Stimulated activated memory B cell treated with anti-CD40 and anti-IgM and Interleukin-4, amounts not matched to agents 10 μg/mL and 1 μg/mL and 100 μg/mL, for 72 hours (primary cell): ENCODE data around the gene NFIL3.
A peak's percentile ranks its signal among the peaks of the same experiment; 100 is the strongest.

Experiments
- ATAC-seq: fragments of 150-1000 bp; cut with Tn5 transposase; 2 replicates; pipeline ENCODE4 v1.10.0; 2021
- H3K27ac Mint-ChIP-seq: one replicate; pipeline ENCODE4 v1.8.0; 2022; ENCODE audit warnings: mild to moderate bottlenecking, mixed read lengths
- H3K27me3 Mint-ChIP-seq: one replicate; pipeline ENCODE4 v1.8.0; 2022; ENCODE audit warnings: mixed read lengths
- H3K36me3 Mint-ChIP-seq: one replicate; pipeline ENCODE4 v1.8.0; 2022; ENCODE audit warnings: mixed read lengths
- H3K4me1 Mint-ChIP-seq: one replicate; pipeline ENCODE4 v1.8.0; 2022; ENCODE audit warnings: mixed read lengths
- H3K4me3 Mint-ChIP-seq: one replicate; pipeline ENCODE4 v1.8.0; 2022; ENCODE audit warnings: mild to moderate bottlenecking, moderate library complexity, mixed read lengths
- H3K9me3 Mint-ChIP-seq: one replicate; pipeline ENCODE4 v1.8.0; 2022; ENCODE audit warnings: mixed read lengths

NFIL3 gene

GRCh38 chr9:91415290-91415689, 8.3 kb downstream of the NFIL3 start:
- peak; percentile 99 for ATAC-seq
- Mint-ChIP-seq H3K4me1 (peaks cover 70% of the 10 kb centered on the region), H3K9me3 (no peaks in the 10 kb centered on the region), H3K27me3 (no peaks in the 10 kb centered on the region), H3K4me3 (no peak overlapping the region), H3K36me3 (peaks cover 25% of the 10 kb centered on the region), H3K27ac (peak overlapping the region; percentile 70)

GRCh38 chr9:91412941-91413340, 10.7 kb downstream of the NFIL3 start:
- H3K9me3 Mint-ChIP-seq = no peaks in the 10 kb centered on the region
- no peak overlapping the region for H3K27ac Mint-ChIP-seq
- peaks cover 55% of the 10 kb centered on the region for H3K4me1 Mint-ChIP-seq
- ATAC-seq = no peak
- H3K36me3 Mint-ChIP-seq = peaks cover 38% of the 10 kb centered on the region
- H3K27me3 Mint-ChIP-seq = no peaks in the 10 kb centered on the region
- H3K4me3 Mint-ChIP-seq = no peak overlapping the region

- Mint-ChIP-seq H3K27me3 (no peaks in the 10 kb centered on the region), H3K4me3 (no peak overlapping the region), H3K9me3 (no peaks in the 10 kb centered on the region), H3K36me3 (peaks cover 55% of the 10 kb centered on the region), H3K4me1 (peaks cover 42% of the 10 kb centered on the region), H3K27ac (no peak overlapping the region)
- no peak for ATAC-seq
These were observed 12.4 kb downstream of the NFIL3 start for GRCh38 chr9:91411096-91411771.

- Mint-ChIP-seq H3K4me1 (peaks cover 31% of the 10 kb centered on the region), H3K27ac (no peak overlapping the region), H3K4me3 (no peak overlapping the region), H3K27me3 (no peaks in the 10 kb centered on the region), H3K36me3 (peaks cover 60% of the 10 kb centered on the region), H3K9me3 (no peaks in the 10 kb centered on the region)
- no peak for ATAC-seq
These were observed 13.5 kb downstream of the NFIL3 start for GRCh38 chr9:91410161-91410560.

GRCh38 chr9:91408475-91408874, 15.2 kb downstream of the NFIL3 start:
- no peak overlapping the region for H3K27ac Mint-ChIP-seq
- no peaks in the 10 kb centered on the region for H3K27me3 Mint-ChIP-seq
- peaks cover 25% of the 10 kb centered on the region for H3K4me1 Mint-ChIP-seq
- H3K36me3 Mint-ChIP-seq = peaks cover 60% of the 10 kb centered on the region
- no peak for ATAC-seq
- no peak overlapping the region for H3K4me3 Mint-ChIP-seq
- H3K9me3 Mint-ChIP-seq = no peaks in the 10 kb centered on the region

GRCh38 chr9:91407580-91408318, 15.9 kb downstream of the NFIL3 start:
- H3K36me3 Mint-ChIP-seq = peaks cover 62% of the 10 kb centered on the region
- ATAC-seq = no peak
- H3K27me3 Mint-ChIP-seq = no peaks in the 10 kb centered on the region
- no peak overlapping the region for H3K4me3 Mint-ChIP-seq
- H3K27ac Mint-ChIP-seq = no peak overlapping the region
- no peaks in the 10 kb centered on the region for H3K9me3 Mint-ChIP-seq
- H3K4me1 Mint-ChIP-seq = peaks cover 24% of the 10 kb centered on the region

- no peak overlapping the region for H3K4me3 Mint-ChIP-seq
- peaks cover 22% of the 10 kb centered on the region for H3K4me1 Mint-ChIP-seq
- no peak for ATAC-seq
- peaks cover 63% of the 10 kb centered on the region for H3K36me3 Mint-ChIP-seq
- H3K27me3 Mint-ChIP-seq = peaks cover 8% of the 10 kb centered on the region
- H3K9me3 Mint-ChIP-seq = no peaks in the 10 kb centered on the region
- H3K27ac Mint-ChIP-seq = no peak overlapping the region
These were observed 18.1 kb downstream of the NFIL3 start for GRCh38 chr9:91405343-91406077.

GRCh38 chr9:91403665-91404543, 19.7 kb downstream of the NFIL3 start:
- H3K4me1 Mint-ChIP-seq = peaks cover 21% of the 10 kb centered on the region
- H3K9me3 Mint-ChIP-seq = no peaks in the 10 kb centered on the region
- H3K27ac Mint-ChIP-seq = peak overlapping the region; percentile 14
- peaks cover 47% of the 10 kb centered on the region for H3K36me3 Mint-ChIP-seq
- no peak for ATAC-seq
- H3K4me3 Mint-ChIP-seq = no peak overlapping the region
- H3K27me3 Mint-ChIP-seq = peaks cover 8% of the 10 kb centered on the region

- H3K36me3 Mint-ChIP-seq = peaks cover 13% of the 10 kb centered on the region
- peaks cover 27% of the 10 kb centered on the region for H3K4me1 Mint-ChIP-seq
- no peak overlapping the region for H3K4me3 Mint-ChIP-seq
- H3K9me3 Mint-ChIP-seq = no peaks in the 10 kb centered on the region
- H3K27me3 Mint-ChIP-seq = peaks cover 8% of the 10 kb centered on the region
- ATAC-seq = no peak
- no peak overlapping the region for H3K27ac Mint-ChIP-seq
These were observed 24.7 kb downstream of the NFIL3 start for GRCh38 chr9:91398926-91399325.

- peak overlapping the region; percentile 60 for H3K27ac Mint-ChIP-seq
- peak; percentile 80 for ATAC-seq
- H3K27me3 Mint-ChIP-seq = no peaks in the 10 kb centered on the region
- H3K4me1 Mint-ChIP-seq = peaks cover 12% of the 10 kb centered on the region
- H3K9me3 Mint-ChIP-seq = no peaks in the 10 kb centered on the region
- no peaks in the 10 kb centered on the region for H3K36me3 Mint-ChIP-seq
- peak overlapping the region; percentile 47 for H3K4me3 Mint-ChIP-seq
These were observed 27.8 kb downstream of the NFIL3 start for GRCh38 chr9:91395553-91396471.

- Mint-ChIP-seq H3K27ac (peak overlapping the region; percentile 60), H3K36me3 (no peaks in the 10 kb centered on the region), H3K4me3 (peak overlapping the region; percentile 47), H3K4me1 (peaks cover 12% of the 10 kb centered on the region), H3K27me3 (no peaks in the 10 kb centered on the region), H3K9me3 (no peaks in the 10 kb centered on the region)
- no peak for ATAC-seq
These were observed 28.5 kb downstream of the NFIL3 start for GRCh38 chr9:91395106-91395552.

GRCh38 chr9:91393826-91394225, 29.8 kb downstream of the NFIL3 start:
- H3K27ac Mint-ChIP-seq = no peak overlapping the region
- H3K27me3 Mint-ChIP-seq = no peaks in the 10 kb centered on the region
- H3K4me1 Mint-ChIP-seq = peaks cover 12% of the 10 kb centered on the region
- no peak overlapping the region for H3K4me3 Mint-ChIP-seq
- no peaks in the 10 kb centered on the region for H3K9me3 Mint-ChIP-seq
- ATAC-seq = no peak
- H3K36me3 Mint-ChIP-seq = no peaks in the 10 kb centered on the region

GRCh38 chr9:91392435-91392834, 31.2 kb downstream of the NFIL3 start:
- Mint-ChIP-seq H3K36me3 (no peaks in the 10 kb centered on the region), H3K9me3 (no peaks in the 10 kb centered on the region), H3K4me3 (no peak overlapping the region), H3K4me1 (peaks cover 12% of the 10 kb centered on the region), H3K27me3 (no peaks in the 10 kb centered on the region), H3K27ac (no peak overlapping the region)
- no peak for ATAC-seq

- H3K9me3 Mint-ChIP-seq = no peaks in the 10 kb centered on the region
- H3K27me3 Mint-ChIP-seq = no peaks in the 10 kb centered on the region
- no peaks in the 10 kb centered on the region for H3K36me3 Mint-ChIP-seq
- ATAC-seq = no peak
- no peak overlapping the region for H3K27ac Mint-ChIP-seq
- peaks cover 12% of the 10 kb centered on the region for H3K4me1 Mint-ChIP-seq
- no peak overlapping the region for H3K4me3 Mint-ChIP-seq
These were observed 31.8 kb downstream of the NFIL3 start for GRCh38 chr9:91391818-91392217.
